Measurements from ENCODE around the gene DCUN1D5.
A peak's percentile ranks its signal among the peaks of the same experiment; 100 is the strongest.

The DCUN1D5 gene

DNA sequence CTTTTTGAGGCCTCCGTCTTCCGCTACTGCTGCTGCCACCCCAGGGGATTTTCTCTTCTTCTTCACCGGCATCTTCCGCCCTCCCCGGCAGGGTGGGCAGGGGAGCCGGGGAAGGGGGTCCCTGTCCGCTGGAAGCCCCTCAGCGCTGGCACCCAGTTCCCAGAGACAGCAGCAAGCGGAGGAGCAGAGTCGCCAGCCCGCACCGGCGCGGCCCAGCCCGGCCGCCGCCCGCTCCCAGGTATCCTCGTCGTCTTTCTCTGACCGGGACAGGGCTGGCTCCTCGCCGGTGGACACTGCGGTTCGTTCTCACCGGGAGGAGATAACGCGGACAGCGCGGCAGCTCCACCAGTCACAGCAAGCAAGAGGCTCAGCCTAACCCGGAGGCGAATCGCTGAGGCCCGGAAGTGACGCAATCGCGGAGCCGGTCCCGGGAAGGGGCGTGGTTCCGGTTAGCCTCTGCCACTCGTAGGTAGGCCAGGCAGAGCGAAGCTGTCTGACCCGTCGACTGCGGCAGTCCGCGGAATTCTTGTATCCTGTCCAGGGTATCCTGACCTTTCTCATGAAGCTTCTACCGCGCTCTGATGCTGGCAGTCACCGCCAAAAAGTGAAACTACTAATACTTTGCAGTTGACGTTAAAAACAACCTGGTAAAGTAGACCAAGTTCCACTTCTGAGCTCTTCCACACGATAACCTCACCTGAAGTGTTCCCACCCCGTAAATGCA lies at the start of gene DCUN1D5:
Gene DCUN1D5, minus strand, starts transcription at position 360 of the 724 bp plus-strand sequence. Its CDS starts 288 bp downstream, at position 72.
- DNase-seq = peak; percentile 95

- no peak for DNase-seq
These were observed 33.5 kb upstream of the DCUN1D5 start for GRCh38 chr11:103125462-103125861.

DNA sequence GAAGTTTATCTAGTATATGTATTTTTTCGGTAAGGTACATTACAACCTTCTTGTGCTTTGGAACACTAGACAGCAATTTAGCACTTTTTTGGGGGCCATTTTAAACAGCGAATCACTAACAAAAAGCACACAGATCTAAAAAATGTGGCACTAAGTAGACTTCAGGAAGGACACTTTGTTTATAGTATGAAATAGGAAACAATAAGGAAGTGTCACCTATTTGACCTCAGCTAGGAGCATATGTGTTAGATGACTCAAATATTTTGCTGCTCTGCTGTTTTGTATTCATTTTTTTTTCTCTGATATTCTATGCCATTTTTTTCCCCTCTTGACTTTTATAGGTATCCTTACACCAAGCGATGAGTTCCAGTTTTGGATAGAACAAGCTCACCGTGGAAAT lies 22.9 kb upstream of the DCUN1D5 start:
- DNase-seq = no peak

GRCh38 chr11:103112364-103112763 lies 20.4 kb upstream of the DCUN1D5 start:
- no peak for DNase-seq

DNA sequence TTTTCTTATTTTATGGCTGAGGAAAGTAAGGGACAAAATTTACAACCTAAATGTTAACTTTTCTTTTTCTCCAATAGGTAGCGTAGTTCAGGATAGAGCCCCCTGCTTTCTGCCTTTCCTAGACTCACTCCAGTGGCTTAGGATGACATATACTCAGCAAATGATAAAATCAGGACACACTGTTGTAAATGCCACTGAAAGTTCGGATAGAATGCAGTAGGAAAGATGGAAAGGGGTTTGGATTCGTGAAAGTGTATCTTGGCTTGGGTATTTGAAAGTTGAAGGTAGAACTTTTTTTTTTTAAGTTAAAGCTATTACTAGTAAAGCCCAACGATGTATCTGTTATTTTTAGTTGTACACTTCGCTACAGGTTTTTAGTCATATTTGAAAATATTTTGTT lies 19.4 kb upstream of the DCUN1D5 start:
- no peak for DNase-seq

DNA sequence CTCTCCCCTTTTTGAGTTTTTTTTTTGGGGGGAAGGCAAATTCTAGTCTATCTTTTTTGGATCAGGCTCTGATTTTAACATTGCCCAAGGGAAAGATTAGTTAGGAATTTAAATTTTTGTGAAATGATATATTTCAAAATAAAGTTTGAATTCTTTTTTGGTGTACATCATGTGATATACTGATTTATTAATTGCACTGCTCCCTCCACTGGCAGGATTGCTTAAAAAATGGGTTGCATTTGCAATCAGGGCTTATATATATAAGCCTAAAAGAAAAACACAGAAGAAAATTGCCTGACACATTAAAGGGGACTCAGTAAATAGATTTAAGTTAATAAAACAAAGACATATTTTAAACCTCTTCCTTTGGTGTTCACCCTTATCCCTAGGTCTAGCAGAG lies 18.4 kb upstream of the DCUN1D5 start:
- peak; percentile 52 for DNase-seq

DNA sequence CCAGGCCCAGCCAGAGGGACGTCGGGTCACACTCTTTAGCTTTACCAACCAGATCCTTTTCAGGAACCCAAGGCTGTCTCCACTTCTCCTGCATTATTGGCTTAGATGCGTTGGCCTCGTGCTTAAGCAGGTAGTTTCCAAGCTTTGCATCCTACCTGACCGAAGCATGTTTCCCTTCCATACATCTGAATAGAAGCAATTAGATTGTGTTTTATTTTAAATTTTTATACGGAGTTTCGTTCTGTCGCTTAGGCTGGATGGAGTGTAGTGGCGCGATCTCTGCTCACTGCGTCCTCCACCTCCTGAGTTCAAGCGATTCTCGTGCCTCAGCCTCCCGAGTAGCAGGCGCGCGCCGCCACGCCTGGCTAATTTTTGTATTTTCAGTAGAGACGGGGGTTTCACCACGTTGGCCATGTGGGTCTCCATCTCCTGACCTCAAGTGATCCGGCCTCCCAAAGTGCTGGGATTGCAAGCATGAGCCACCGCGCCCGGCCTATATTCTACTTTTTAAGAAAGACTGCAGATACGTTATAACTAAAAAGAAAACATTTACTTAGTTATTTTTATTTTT lies 17.9 kb upstream of the DCUN1D5 start:
- DNase-seq = peak; percentile 36

DNA sequence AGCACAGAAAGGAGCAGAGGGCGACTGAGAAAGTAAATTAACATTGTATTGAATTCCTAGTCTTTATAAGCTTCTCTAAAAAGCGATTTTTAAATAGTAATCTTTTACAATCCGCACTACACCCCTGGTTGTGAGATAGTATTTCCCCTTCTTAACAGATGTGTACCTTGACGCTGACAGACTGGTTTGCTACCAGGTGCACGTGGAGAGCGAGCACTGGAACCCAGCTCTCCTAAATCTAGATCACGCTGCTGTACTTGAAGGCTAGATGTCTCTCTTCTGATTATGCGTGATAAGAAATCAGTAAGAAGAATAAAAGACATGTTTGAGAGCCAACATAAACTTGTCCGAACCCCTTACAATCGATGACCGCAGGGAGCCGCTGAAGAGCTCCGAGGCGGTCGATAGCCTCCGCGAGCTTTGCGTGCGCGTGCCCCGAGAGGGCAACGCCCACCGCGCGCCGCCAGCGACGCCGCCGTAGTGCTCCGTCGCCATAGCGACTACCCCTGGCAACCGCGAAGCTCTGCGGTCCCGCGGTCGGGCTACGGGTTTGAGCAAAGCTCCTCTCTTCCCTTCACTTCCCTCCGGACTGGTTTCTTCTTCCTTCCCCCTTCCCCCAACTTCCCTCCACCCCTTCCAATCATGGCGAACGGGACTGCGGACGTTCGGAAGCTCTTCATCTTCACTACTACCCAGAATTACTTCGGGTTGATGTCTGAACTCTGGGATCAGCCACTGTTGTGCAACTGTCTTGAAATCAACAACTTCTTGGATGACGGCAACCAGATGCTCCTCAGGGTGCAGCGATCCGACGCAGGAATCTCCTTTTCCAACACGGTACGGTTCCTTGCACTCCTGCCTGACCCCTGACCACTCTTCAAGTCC lies 17.2 kb upstream of the DCUN1D5 start, which contains the start of gene DYNC2H1:
Gene DYNC2H1, plus strand, starts transcription at position 494 of the 885 bp plus-strand sequence. Its CDS starts 149 bp downstream, at position 643.
- DNase-seq = peak; percentile 94

DNA sequence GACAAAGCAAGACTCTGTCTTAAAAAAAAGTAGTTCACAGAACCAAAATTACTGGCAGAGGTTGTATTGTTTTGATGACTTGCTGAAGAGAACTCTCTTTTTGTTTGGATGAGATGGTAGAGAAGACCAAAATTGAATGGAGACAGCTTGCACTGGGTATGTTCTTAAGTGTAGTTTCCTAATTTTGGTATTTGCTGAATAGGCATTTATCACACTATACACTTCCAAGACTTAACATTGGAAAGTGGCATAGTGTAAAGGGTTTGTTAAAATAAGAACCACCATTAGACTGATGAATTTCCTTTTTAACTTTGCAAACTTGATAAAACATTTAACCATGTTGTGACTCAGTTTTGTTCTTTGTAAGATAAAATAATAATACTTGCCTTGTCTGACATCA lies 5.3 kb upstream of the DCUN1D5 start:
- DNase-seq = no peak

GRCh38 chr11:103091064-103091800 lies 728 bp downstream of the DCUN1D5 start:
- peak; percentile 49 for DNase-seq

DNA sequence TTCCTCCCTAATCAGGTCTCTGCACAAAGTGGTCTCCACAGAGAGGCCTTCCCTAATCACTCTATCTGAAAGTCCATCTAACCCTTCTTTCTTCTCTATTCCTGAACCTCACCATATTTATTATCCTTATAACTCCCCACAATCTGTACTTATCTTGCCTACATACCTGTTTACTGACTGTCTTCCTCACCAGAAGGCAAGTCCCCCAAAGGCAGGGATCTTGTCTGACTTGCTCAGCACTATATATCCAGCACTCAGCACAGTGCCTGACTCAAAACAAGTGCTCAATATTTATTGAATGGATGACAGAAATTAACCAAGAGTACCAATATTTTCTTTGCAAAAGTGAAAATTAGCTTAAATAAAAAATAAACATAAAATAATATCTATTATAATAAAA lies 5.5 kb downstream of the DCUN1D5 start:
- peak; percentile 9 for DNase-seq

DNA sequence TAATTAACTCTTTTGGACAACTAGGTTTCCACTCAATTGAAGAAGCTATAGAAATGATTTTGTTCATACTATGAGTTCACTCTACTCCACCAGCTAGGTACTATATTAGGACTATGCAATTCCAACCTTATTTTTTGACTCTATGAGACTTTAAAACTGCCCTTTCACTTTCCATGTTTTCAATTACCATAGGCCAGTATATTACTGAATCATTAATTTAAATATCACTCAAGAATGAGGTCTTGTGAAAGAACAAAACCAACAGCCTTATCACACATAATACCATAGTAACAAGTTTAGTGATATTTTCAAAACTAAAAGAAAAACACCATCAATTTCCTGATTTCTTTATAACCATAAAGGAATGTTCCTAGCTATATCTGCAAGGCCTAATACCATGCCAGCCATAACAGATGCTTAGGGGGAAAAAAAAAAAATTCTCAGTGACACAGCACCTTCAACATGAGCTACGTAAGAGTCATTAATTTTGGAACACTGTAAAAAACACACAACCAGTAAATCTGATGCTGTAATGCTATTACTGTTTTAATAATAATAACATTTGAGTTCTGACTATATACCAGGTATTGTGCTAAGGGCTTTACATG lies 6.1 kb downstream of the DCUN1D5 start:
- DNase-seq = no peak

DNA sequence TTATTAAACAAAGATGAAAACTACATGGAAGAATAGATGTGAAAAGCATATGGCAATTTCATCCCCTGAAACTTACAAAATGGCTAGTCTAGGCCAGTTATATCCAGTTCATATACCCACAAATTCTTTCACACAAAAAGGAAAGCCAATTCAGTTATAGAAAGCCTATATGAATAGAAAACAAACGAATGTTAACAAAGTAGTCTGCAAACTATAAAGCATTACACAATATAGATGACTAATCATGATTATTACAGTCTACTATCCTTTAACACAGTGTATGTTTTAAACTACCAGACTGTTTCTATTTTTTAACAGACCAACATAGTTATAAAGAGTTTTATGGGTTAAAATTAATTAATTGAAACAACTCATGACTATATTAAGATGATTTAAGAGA lies 12.1 kb downstream of the DCUN1D5 start:
- no peak for DNase-seq

DNA sequence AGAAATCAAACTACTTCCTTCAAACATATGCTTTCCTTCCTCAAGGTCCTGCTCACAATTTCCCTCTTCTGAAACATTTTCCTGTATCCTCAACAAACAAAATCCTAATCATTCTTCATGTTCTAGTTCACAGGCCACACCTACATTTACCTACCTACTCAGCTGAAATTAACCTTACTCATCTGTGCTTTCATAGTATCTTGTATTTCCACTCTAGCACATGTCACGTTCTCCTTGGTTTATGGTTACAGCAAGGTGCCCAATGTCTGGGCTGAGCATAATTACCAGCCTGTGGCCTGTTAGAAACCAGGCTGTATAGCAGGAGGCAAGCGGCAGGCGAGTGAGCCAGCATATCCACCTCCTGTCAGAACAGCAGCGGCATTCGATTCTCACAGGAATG lies 13.2 kb downstream of the DCUN1D5 start:
- DNase-seq = no peak

DNA sequence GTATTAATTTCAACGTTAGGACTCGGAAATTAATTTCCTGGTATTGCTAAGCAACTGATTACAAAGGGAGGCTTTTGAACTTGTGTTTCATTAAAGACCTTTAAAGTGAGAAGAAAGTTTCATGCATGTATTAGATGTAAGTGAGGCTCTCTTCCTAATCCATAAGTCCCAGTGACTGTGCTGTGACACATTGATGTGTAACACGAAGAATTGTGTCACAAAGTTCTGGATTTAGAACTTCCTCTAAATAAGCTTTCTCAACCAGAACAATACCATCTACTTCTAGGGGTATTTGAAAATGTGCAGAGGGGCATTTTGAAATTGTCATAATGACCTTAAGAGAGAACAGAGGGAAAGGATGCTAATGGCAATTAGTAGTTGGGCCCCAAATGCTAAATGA lies 14.4 kb downstream of the DCUN1D5 start:
- DNase-seq = no peak

- DNase-seq = no peak
These were observed 15.6 kb downstream of the DCUN1D5 start for GRCh38 chr11:103076361-103076760.

- no peak for DNase-seq
These were observed 21.0 kb downstream of the DCUN1D5 start for GRCh38 chr11:103071008-103071407.

DNA sequence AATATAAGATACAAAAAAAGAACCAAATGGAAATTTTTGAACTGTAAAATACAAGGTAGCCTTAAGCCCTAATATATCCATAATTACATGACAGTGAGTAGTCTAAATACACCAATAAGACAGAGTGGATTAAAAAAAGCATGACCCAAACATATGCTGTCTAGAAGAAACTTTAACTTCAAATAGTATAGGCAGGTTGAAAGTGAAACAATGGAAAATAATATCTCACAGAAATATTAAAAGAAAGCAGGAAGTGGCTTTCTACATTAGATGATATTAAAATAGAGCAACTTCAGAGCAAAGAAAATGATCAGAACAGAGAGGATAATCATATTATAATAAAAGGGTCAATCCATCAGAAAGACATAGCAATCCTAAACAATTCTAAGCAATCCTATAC lies 21.8 kb downstream of the DCUN1D5 start:
- DNase-seq = no peak

DNA sequence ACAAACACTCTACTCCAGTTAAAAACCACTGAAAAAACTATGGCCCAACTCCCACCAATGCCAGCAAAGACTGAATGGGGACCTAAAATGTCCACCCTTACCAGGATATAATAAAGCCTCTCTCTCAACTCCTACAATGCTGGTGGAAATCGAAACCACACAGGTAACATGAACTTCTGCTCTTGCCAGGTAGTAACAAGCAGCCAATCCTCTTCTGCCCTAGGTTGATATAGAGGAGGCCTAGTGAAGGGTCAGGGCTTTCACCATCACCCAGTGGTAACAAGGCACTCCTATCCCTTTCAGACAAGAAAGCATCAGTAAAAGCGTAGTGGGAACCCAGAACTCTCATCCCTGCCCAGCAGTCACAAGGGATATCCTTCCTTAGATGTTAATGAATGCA lies 22.6 kb downstream of the DCUN1D5 start:
- no peak for DNase-seq

- DNase-seq = no peak
These were observed 24.8 kb downstream of the DCUN1D5 start for GRCh38 chr11:103067118-103067517.

DNA sequence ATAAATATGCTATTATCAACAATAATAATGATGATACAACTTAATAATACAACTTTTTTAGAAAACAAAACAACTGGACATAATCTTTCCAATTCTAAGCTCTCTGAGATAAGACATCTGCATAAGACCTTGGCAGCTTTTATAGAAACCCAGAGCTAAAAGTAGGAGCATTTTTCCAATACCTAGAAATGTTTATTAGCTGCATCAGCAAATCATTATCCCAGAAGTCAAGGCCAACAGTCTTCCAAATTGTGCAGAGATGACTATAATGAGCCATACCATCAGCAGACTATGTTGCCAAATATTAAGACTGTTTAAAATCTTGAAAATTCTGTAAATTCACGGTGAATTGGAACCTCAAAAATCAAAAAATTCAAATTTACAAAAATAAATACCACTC lies 30.3 kb downstream of the DCUN1D5 start:
- DNase-seq = no peak

DNA sequence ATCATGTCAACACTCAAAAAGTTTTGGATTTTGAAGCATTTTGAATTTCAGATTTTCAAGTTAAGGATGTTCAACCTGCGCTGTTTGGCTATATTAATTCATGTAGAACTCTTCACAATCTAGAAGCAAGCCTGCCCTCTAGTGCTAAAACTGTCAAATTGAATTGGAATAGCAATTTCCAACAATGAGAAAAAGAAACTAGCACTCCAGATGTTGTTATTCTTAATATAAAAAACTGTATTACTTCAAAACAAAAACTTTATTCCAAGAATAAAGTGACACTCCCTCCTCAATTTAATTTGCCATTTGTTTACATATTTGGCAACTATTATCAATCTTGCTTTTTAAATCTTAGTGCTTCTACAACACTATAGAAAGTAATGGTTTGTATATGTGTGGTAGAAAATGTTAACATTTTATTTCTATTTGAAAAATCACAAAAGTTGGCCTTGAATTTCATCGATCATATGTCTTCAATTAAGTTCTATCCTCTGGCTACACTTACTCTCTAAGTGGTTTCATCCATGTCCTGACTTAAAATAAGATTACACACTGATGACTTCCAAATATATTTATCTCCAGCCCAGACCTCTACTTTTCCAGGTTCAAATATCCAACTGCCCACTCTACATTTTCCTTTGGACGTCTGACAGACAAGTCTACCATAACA lies 36.6 kb downstream of the DCUN1D5 start:
- DNase-seq = peak; percentile 52

All from EL (cell line).